OCI-LY1 (cell line): Measurements from ENCODE around the gene RFX6.

Experiments
- H2AFZ ChIP-seq: fragments of 200-600 bp; sonication (generic), shearing (Covaris generic); 2 replicates; pipeline ENCODE4 v1.6.0; 2014; ENCODE audit warnings: antibody characterized with exemption, mild to moderate bottlenecking, low read length
- H3F3A ChIP-seq: fragments of 200-600 bp; sonication (generic), shearing (Covaris generic); 2 replicates; pipeline ENCODE4 v1.6.0; 2014; ENCODE audit warnings: mild to moderate bottlenecking, antibody characterized with exemption, low read length, moderate library complexity; ENCODE audit not compliant: insufficient read depth
- H3K27ac ChIP-seq: fragments of 200-600 bp; sonication (generic); 2 replicates; pipeline ENCODE4 v1.5.1; 2014; ENCODE audit warnings: low read length, mixed run types, mild to moderate bottlenecking, low read depth; ENCODE audit not compliant: poor library complexity, severe bottlenecking
- H3K27me3 ChIP-seq: fragments of 200-600 bp; sonication (generic); 2 replicates; pipeline ENCODE4 v1.6.0; 2014; ENCODE audit warnings: antibody characterized with exemption, mild to moderate bottlenecking, low read length, moderate library complexity; ENCODE audit not compliant: insufficient read depth
- H3K36me3 ChIP-seq: fragments of 200-600 bp; sonication (generic); 2 replicates; pipeline ENCODE4 v1.6.1; 2014; ENCODE audit warnings: mild to moderate bottlenecking, antibody characterized with exemption, low read length, moderate library complexity, mixed read lengths; ENCODE audit not compliant: insufficient read depth
- H3K4me1 ChIP-seq: fragments of 200-600 bp; sonication (generic); 2 replicates; pipeline ENCODE4 v1.5.1; 2014; ENCODE audit warnings: mild to moderate bottlenecking, low read length, moderate library complexity; ENCODE audit not compliant: insufficient read depth, severe bottlenecking
- H3K4me2 ChIP-seq: fragments of 200-600 bp; sonication (generic), shearing (Covaris generic); 2 replicates; pipeline ENCODE4 v1.6.1; 2014; ENCODE audit warnings: low read length
- H3K4me3 ChIP-seq: fragments of 200-600 bp; sonication (generic); 2 replicates; pipeline ENCODE4 v1.5.1; 2014; ENCODE audit warnings: low read length, low read depth, mild to moderate bottlenecking, mixed read lengths; ENCODE audit not compliant: poor library complexity, severe bottlenecking
- H3K79me2 ChIP-seq: fragments of 200-600 bp; shearing (Covaris generic); 2 replicates; pipeline ENCODE4 v1.6.1; 2016; ENCODE audit warnings: mixed run types, low read length, mixed read lengths; ENCODE audit not compliant: insufficient read depth
- H3K9ac ChIP-seq: fragments of 200-600 bp; sonication (generic), shearing (Covaris generic); 2 replicates; pipeline ENCODE4 v1.6.1; 2014; ENCODE audit warnings: mild to moderate bottlenecking, low read length, mixed read lengths
- H3K9me2 ChIP-seq: fragments of 200-600 bp; sonication (generic), shearing (Covaris generic); 2 replicates; pipeline ENCODE4 v1.6.1; 2014; ENCODE audit warnings: low read depth, mild to moderate bottlenecking, low read length, mixed read lengths
- H3K9me3 ChIP-seq: fragments of 200-600 bp; shearing (Covaris generic); 2 replicates; pipeline ENCODE4 v1.6.1; 2014; ENCODE audit warnings: low read length, mixed read lengths
- H4K20me1 ChIP-seq: fragments of 200-600 bp; sonication (generic), shearing (Covaris generic); 2 replicates; pipeline ENCODE4 v1.6.0; 2016; ENCODE audit warnings: mild to moderate bottlenecking, low read length; ENCODE audit not compliant: insufficient read depth
- EZH2 ChIP-seq: fragments of 200-600 bp; sonication (generic), shearing (Covaris generic); IDR thresholded peaks from 2 replicates; pipeline ENCODE4 v1.8.0; 2017; ENCODE audit warnings: borderline replicate concordance, mixed run types, mild to moderate bottlenecking, antibody characterized with exemption, low read length, moderate library complexity, mixed read lengths
- TF ChIP-seq, protein P1 (sequence below): fragments of 200-600 bp; sonication (generic), shearing (Covaris generic); IDR thresholded peaks from 2 replicates; pipeline ENCODE4 v1.5.1; 2017; ENCODE audit warnings: mild to moderate bottlenecking, antibody characterized with exemption, low read length, moderate library complexity, mixed read lengths

The RFX6 gene

DNA sequence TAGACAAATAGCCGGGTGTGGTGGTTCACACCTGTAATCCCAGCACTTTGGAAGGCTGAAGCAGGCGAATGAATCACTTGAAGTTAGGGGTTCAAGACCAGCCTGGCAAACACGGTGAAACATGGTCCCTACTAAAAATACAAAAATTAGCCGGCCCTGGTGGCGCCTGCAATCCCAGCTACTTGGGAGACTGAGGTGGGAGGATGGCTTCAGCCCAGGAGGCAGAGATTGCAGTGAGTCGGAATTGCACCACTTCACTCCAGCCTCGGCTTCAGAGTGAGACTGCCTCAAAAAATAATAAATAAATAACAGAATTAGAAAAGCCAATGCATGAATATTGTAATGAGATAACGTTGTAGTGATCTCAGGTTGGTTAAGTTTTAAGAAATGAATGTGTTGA, 61.3 kb downstream of the RFX6 start:
- Histone ChIP-seq H3K79me2 (no peaks in the 10 kb centered on the region), H3K9me2 (no peaks in the 10 kb centered on the region), H3K9ac (no peak overlapping the region), H3K4me2 (no peak overlapping the region), H3K27me3 (no peaks in the 10 kb centered on the region), H3K4me3 (no peak overlapping the region), H3K4me1 (no peaks in the 10 kb centered on the region), H4K20me1 (no peaks in the 10 kb centered on the region), H3K27ac (no peak overlapping the region), H3K36me3 (no peaks in the 10 kb centered on the region), H2AFZ (no peak overlapping the region), H3K9me3 (no peaks in the 10 kb centered on the region), H3F3A (no peaks in the 10 kb centered on the region; the same call in 1 of the 2 replicates)
- no peak for TF ChIP-seq EZH2
- TF ChIP-seq, protein P1, sequence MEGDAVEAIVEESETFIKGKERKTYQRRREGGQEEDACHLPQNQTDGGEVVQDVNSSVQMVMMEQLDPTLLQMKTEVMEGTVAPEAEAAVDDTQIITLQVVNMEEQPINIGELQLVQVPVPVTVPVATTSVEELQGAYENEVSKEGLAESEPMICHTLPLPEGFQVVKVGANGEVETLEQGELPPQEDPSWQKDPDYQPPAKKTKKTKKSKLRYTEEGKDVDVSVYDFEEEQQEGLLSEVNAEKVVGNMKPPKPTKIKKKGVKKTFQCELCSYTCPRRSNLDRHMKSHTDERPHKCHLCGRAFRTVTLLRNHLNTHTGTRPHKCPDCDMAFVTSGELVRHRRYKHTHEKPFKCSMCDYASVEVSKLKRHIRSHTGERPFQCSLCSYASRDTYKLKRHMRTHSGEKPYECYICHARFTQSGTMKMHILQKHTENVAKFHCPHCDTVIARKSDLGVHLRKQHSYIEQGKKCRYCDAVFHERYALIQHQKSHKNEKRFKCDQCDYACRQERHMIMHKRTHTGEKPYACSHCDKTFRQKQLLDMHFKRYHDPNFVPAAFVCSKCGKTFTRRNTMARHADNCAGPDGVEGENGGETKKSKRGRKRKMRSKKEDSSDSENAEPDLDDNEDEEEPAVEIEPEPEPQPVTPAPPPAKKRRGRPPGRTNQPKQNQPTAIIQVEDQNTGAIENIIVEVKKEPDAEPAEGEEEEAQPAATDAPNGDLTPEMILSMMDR, result no peak

DNA sequence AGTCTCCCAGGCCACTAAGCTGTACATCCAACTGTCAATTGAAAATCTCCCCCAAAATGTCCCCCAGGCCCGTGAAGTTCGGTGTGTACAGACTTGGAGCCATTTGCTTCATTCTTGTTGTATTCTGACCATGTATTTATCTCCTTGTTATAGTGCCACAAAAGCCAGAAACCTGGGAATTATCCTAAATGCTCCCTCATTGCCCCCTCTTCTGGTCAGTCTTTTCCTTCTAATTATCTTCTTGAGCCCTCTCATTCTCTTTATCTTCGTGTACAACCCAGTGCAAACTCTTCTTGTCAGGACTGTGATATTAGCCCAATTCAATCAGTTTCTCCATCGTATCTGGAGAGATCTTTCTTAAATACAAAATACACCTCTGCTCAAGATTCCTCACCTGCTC, 64.7 kb downstream of the RFX6 start:
- Histone ChIP-seq H3K4me1 (no peaks in the 10 kb centered on the region), H4K20me1 (no peaks in the 10 kb centered on the region), H3K9me2 (no peaks in the 10 kb centered on the region), H3K36me3 (no peaks in the 10 kb centered on the region), H3K27ac (no peak overlapping the region), H3K79me2 (no peaks in the 10 kb centered on the region), H3K27me3 (no peaks in the 10 kb centered on the region), H3K9me3 (no peaks in the 10 kb centered on the region), H3K4me3 (no peak overlapping the region), H3F3A (no peaks in the 10 kb centered on the region; the same call in 1 of the 2 replicates), H3K9ac (no peak overlapping the region), H2AFZ (no peak overlapping the region), H3K4me2 (no peak overlapping the region)
- no peak for TF ChIP-seq EZH2
- TF ChIP-seq, protein P1, result no peak

DNA sequence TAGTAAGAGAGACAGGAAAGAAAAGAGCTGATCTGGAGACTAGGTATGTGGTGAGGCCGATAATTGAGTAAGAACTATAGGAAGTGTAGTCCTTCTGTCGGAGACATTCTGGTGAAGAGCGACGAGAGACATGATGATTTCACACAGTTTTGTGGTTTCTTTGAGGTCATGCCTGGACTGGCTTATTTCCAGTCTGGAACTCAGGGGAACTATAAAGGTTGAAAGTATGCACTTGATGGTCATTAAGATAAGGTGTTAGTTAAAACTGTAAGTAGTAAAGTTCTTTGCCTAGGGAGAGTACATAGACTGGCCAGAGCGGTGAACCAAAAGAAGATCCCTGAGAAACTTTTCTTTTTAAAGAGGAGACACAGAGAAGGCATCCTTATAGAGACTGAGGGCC, 68.8 kb downstream of the RFX6 start:
- no peaks in the 10 kb centered on the region for H4K20me1 ChIP-seq
- H3K4me3 ChIP-seq, result no peak overlapping the region
- TF ChIP-seq, protein P1, result no peak
- TF ChIP-seq EZH2, result no peak
- H3K27ac ChIP-seq, result no peak overlapping the region
- no peaks in the 10 kb centered on the region for H3K27me3 ChIP-seq
- no peaks in the 10 kb centered on the region for H3K36me3 ChIP-seq
- H3K79me2 ChIP-seq, result no peaks in the 10 kb centered on the region
- H3K4me1 ChIP-seq, result no peaks in the 10 kb centered on the region
- H3F3A ChIP-seq, result no peaks in the 10 kb centered on the region
- no peaks in the 10 kb centered on the region for H3K9me3 ChIP-seq
- H3K9me2 ChIP-seq, result no peaks in the 10 kb centered on the region
- H3K4me2 ChIP-seq, result no peak overlapping the region
- no peak overlapping the region for H2AFZ ChIP-seq
- no peak overlapping the region for H3K9ac ChIP-seq
